Smooth muscle cell (in vitro differentiated cells): ENCODE results near the gene CDC42BPB. TPM values are rescaled to one million over a fixed set of nuclear protein-coding genes. Genes with fewer than 3 reads are reported as not detected.

ENCODE experiments used
- DNase-seq: peaks from one replicate; lab custom pipeline; 2025; ENCODE audit not compliant: unreplicated experiment; lab: John Stamatoyannopoulos, UW
- H2AFZ ChIP-seq: fragments of 200-600 bp; sonication (generic); 2 replicates; pipeline ENCODE4 v1.6.0; 2016; ENCODE audit warnings: antibody characterized with exemption, low read depth, mild to moderate bottlenecking
- H3F3A ChIP-seq: fragments of 200-600 bp; sonication (generic); 2 replicates; pipeline ENCODE4 v1.6.0; 2017; ENCODE audit warnings: antibody characterized with exemption, low read depth
- H3K27ac ChIP-seq: fragments of 200-600 bp; sonication (generic); 2 replicates; pipeline ENCODE4 v1.5.1; 2016; ENCODE audit warnings: low read depth, mild to moderate bottlenecking
- H3K27me3 ChIP-seq: fragments of 200-600 bp; sonication (generic); 2 replicates; pipeline ENCODE4 v1.6.1; 2016; ENCODE audit warnings: low read depth, mild to moderate bottlenecking
- H3K36me3 ChIP-seq: fragments of 200-600 bp; sonication (generic); 2 replicates; pipeline ENCODE4 v1.5.1; 2016; ENCODE audit warnings: low read depth
- H3K4me1 ChIP-seq: fragments of 200-600 bp; sonication (generic); 2 replicates; pipeline ENCODE4 v1.5.1; 2016; ENCODE audit warnings: low read depth
- H3K4me2 ChIP-seq: fragments of 200-600 bp; sonication (generic); 2 replicates; pipeline ENCODE4 v1.6.0; 2016; ENCODE audit warnings: mild to moderate bottlenecking
- H3K4me3 ChIP-seq: fragments of 200-600 bp; sonication (generic); 2 replicates; pipeline ENCODE4 v1.5.1; 2016; ENCODE audit warnings: mild to moderate bottlenecking
- H3K79me2 ChIP-seq: fragments of 200-600 bp; sonication (generic); 2 replicates; pipeline ENCODE4 v1.6.0; 2016; ENCODE audit warnings: low read depth, mild to moderate bottlenecking
- H3K9ac ChIP-seq: fragments of 200-600 bp; sonication (generic); 2 replicates; pipeline ENCODE4 v1.6.0; 2016; ENCODE audit warnings: low read depth
- H3K9me3 ChIP-seq: fragments of 200-600 bp; sonication (generic); replicated peaks from 2 replicates; pipeline ENCODE4 v1.5.1; 2016; ENCODE audit warnings: low read depth
- H4K20me1 ChIP-seq: fragments of 200-600 bp; sonication (generic); 2 replicates; pipeline ENCODE4 v1.6.0; 2016; ENCODE audit warnings: low read depth
- CTCF ChIP-seq: fragments of 200-600 bp; sonication (generic); IDR thresholded peaks from 2 replicates; pipeline ENCODE4 v1.5.1; 2017; ENCODE audit warnings: borderline replicate concordance, mild to moderate bottlenecking, antibody characterized with exemption; ENCODE audit not compliant: insufficient read depth, poor library complexity, severe bottlenecking
- WGBS: methylation state at CpG from one replicate; pipeline ENCODE4 v1.1.7; 2016; ENCODE audit warnings: low lambda C conversion rate; 5-methylcytosine and 5-hydroxymethylcytosine counted together
- polyA plus RNA-seq: library from polyadenylated mRNA; unstranded; fragments of >200 nt; fragmentation: Nextera tagmentation; extraction: Ambion mirVana; gene quantifications from 2 replicates; pipeline ENCODE4 v1.2.1, GENCODE V29; 2016
- total RNA-seq: library from RNA; depleted of rRNA; stranded (reverse); fragments of >200 nt; gene quantifications from 2 replicates; pipeline ENCODE4 v1.2.3, GENCODE V29; 2014

Gene CDC42BPB
- total and polyA plus RNA-seq, 2 experiments from 2014 or later = 11.3 to 71.2 TPM

- no peak for TF ChIP-seq CTCF
- Histone ChIP-seq H3K36me3 (no peaks in the 10 kb centered on the region), H3K4me1 (peaks cover 5% of the 10 kb centered on the region), H3K27ac (no peak overlapping the region), H3K79me2 (no peaks in the 10 kb centered on the region), H3F3A (no peaks in the 10 kb centered on the region), H3K4me2 (no peak overlapping the region), H2AFZ (no peak overlapping the region), H3K9me3 (no peaks in the 10 kb centered on the region), H3K9ac (no peak overlapping the region), H3K27me3 (no peaks in the 10 kb centered on the region), H3K4me3 (no peak overlapping the region), H4K20me1 (no peaks in the 10 kb centered on the region)
- DNase-seq = no peak
- WGBS = 90% methylated on average over 21 of the region's 22 CpGs
Observed at GRCh38 chr14:103068351-103069073, 11.2 kb upstream of the CDC42BPB start.

DNA sequence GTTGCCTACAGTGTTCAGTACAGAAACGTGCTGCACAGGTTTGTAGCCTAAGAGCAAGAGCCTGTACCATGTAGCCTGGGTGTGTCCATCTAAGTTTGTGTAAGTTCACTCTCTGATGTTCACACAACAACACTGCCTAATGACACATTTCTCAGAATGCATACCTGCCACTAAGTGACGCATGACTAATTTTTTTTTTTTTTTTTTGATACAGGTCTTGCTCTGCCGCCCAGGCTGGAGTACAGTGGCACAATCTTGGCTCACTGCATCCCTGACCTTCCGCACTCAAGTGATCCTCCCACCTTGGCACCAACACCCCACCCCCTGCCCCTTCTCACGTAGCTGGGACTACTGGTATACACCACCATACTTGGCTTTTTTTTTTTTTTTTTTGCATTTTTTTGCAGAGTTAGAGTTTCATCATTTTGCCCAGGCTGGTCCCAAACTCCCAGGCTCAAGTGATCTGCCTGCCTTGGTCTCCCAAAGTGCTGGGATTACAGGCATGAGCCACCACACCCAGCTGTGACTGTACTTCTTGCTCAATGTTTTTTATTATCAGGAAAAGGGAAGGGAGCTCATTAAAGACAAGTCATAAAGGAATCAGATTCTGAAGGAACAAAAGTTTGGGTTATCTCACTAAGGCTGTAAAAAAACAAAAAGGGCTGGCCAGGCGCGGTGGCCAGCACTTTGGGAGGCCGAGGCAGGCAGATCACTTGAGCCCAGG, 10.0 kb upstream of the CDC42BPB start:
- no peak overlapping the region for H3K4me2 ChIP-seq
- no peaks in the 10 kb centered on the region for H3F3A ChIP-seq
- no peaks in the 10 kb centered on the region for H4K20me1 ChIP-seq
- no peak overlapping the region for H3K4me3 ChIP-seq
- H3K9ac ChIP-seq = no peak overlapping the region
- peak overlapping the region; percentile 59 for H3K27ac ChIP-seq
- WGBS = 75% methylated on average over 8 of the region's 8 CpGs
- peaks cover 5% of the 10 kb centered on the region for H3K4me1 ChIP-seq
- no peaks in the 10 kb centered on the region for H3K36me3 ChIP-seq
- H3K9me3 ChIP-seq = no peaks in the 10 kb centered on the region
- TF ChIP-seq CTCF = no peak
- DNase-seq = no peak
- no peaks in the 10 kb centered on the region for H3K79me2 ChIP-seq
- no peak overlapping the region for H2AFZ ChIP-seq
- no peaks in the 10 kb centered on the region for H3K27me3 ChIP-seq

- no peak for TF ChIP-seq CTCF
- no peaks in the 10 kb centered on the region for H3K4me1 ChIP-seq
- H3K79me2 ChIP-seq = no peaks in the 10 kb centered on the region
- H3K9me3 ChIP-seq = no peaks in the 10 kb centered on the region
- H3K4me3 ChIP-seq = no peak overlapping the region
- no peak for DNase-seq
- H3F3A ChIP-seq = no peaks in the 10 kb centered on the region
- no peaks in the 10 kb centered on the region for H4K20me1 ChIP-seq
- H3K9ac ChIP-seq = no peak overlapping the region
- H3K27ac ChIP-seq = no peak overlapping the region
- WGBS = 86% methylated on average over 9 of the region's 9 CpGs
- no peaks in the 10 kb centered on the region for H3K27me3 ChIP-seq
- no peak overlapping the region for H3K4me2 ChIP-seq
- no peaks in the 10 kb centered on the region for H3K36me3 ChIP-seq
- H2AFZ ChIP-seq = no peak overlapping the region
Observed at GRCh38 chr14:103066399-103066798, 9.1 kb upstream of the CDC42BPB start.

DNA sequence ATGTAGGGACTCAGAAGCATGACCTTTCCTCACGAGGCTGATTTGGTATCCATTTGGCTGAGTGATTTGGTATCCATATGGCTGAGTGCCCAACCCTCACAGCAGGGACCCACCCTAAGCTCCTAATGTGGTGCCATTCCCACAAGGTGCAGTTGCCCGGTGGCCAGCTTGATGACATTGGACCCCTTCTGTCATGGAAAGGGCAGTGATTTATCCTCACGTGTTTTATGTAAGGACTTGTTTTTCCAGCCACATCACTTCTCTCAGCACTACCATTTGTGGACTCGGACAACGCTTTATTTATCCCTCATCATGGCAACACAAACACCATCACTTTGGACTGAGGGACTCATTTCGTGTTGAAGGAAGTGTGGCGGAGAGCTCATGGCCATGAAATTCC, 8.5 kb upstream of the CDC42BPB start:
- no peaks in the 10 kb centered on the region for H3K36me3 ChIP-seq
- WGBS = 91% methylated on average over 7 of the region's 7 CpGs
- no peak for DNase-seq

More for the DNA sequence above, 8.5 kb upstream of the CDC42BPB start:
- H3K27me3 ChIP-seq = no peaks in the 10 kb centered on the region
- no peak for TF ChIP-seq CTCF
- H3K9ac ChIP-seq = no peak overlapping the region
- H3K4me2 ChIP-seq = no peak overlapping the region
- no peaks in the 10 kb centered on the region for H4K20me1 ChIP-seq
- no peak overlapping the region for H3K4me3 ChIP-seq
- H3F3A ChIP-seq = no peaks in the 10 kb centered on the region
- H3K27ac ChIP-seq = no peak overlapping the region
- H3K4me1 ChIP-seq = no peaks in the 10 kb centered on the region
- H2AFZ ChIP-seq = no peak overlapping the region
- H3K79me2 ChIP-seq = no peaks in the 10 kb centered on the region
- no peaks in the 10 kb centered on the region for H3K9me3 ChIP-seq
